GM12864 (cell line): ENCODE data around the gene C5orf58.

Experiments
- DNase-seq: peaks from one replicate; pipeline ENCODE4 v3.0.0-alpha.2; 2011; ENCODE audit warnings: low read depth
- H3K4me3 ChIP-seq: 2 replicates; pipeline ENCODE4 v1.5.1; 2011; ENCODE audit warnings: mild to moderate bottlenecking, low read depth, low read length, control low read depth
- TF ChIP-seq, protein P1 (sequence below): IDR thresholded peaks from 2 replicates; pipeline ENCODE4 v1.5.1; 2011; ENCODE audit warnings: low read depth, mild to moderate bottlenecking, moderate library complexity, low read length, control low read depth, inconsistent platforms; ENCODE audit errors: missing control alignments

C5orf58 gene

DNA sequence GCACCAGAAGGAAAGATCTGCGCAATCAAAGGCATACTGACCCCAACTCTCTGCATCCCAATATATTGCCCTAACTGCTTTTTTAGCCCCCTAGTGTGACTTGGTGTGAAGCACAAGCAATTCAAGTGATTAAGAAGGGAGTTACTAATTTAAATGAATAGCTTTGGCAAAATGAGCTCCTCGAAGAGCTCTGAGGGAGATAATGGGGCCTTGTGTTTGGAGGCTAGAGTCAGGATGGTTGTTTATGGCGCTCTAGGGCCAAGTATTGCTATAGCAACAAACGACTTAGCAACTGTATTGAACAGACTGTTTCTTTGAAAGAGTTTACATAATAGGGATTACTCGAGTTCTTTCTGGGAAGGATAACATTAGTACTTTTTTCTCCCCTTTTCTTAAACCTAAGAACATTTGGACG, 11.5 kb upstream of the C5orf58 start:
- no peak overlapping the region for H3K4me3 ChIP-seq
- TF ChIP-seq, protein P1, sequence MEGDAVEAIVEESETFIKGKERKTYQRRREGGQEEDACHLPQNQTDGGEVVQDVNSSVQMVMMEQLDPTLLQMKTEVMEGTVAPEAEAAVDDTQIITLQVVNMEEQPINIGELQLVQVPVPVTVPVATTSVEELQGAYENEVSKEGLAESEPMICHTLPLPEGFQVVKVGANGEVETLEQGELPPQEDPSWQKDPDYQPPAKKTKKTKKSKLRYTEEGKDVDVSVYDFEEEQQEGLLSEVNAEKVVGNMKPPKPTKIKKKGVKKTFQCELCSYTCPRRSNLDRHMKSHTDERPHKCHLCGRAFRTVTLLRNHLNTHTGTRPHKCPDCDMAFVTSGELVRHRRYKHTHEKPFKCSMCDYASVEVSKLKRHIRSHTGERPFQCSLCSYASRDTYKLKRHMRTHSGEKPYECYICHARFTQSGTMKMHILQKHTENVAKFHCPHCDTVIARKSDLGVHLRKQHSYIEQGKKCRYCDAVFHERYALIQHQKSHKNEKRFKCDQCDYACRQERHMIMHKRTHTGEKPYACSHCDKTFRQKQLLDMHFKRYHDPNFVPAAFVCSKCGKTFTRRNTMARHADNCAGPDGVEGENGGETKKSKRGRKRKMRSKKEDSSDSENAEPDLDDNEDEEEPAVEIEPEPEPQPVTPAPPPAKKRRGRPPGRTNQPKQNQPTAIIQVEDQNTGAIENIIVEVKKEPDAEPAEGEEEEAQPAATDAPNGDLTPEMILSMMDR, result no peak
- no peak for DNase-seq

DNA sequence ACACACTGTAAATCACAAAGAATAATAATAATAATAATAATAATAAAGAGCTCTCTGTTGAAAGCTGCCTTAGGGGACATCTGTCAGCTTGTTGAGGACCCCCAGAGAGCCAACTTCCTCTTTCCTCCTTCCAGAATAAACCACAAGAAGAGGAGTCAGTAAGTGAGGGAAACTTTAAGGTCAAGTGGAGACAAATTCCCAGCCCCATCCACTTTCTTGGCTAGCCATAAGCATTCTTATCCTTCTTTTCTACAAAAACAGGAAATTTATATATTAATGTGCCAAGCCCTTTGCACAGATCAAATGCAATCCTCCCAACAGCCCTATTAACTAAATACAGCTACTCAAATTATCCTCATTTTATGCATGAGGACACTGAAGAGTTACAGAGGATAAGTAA, 9.4 kb upstream of the C5orf58 start:
- TF ChIP-seq, protein P1, result no peak
- no peak for DNase-seq
- H3K4me3 ChIP-seq, result no peak overlapping the region

DNA sequence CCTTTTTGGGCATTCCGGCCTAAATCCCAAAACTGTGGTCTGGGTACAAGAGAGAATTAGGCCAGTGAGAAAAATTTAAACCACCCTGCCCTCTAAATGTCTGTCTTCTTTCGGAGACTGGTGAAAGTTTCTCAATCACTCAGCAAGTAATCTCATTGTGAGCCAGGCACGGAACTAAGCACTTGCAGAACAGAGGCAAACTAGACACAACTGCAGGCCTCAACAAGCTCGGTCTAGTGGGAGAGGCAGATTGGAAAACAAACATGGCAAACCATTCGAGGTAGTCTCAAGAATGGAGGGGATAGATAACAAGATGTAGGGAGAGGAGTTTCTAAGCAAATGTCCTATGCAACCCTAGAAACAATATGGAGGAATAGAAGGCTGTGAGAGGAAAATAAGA, 8.9 kb upstream of the C5orf58 start:
- DNase-seq, result no peak
- H3K4me3 ChIP-seq, result no peak overlapping the region
- TF ChIP-seq, protein P1, result no peak

DNA sequence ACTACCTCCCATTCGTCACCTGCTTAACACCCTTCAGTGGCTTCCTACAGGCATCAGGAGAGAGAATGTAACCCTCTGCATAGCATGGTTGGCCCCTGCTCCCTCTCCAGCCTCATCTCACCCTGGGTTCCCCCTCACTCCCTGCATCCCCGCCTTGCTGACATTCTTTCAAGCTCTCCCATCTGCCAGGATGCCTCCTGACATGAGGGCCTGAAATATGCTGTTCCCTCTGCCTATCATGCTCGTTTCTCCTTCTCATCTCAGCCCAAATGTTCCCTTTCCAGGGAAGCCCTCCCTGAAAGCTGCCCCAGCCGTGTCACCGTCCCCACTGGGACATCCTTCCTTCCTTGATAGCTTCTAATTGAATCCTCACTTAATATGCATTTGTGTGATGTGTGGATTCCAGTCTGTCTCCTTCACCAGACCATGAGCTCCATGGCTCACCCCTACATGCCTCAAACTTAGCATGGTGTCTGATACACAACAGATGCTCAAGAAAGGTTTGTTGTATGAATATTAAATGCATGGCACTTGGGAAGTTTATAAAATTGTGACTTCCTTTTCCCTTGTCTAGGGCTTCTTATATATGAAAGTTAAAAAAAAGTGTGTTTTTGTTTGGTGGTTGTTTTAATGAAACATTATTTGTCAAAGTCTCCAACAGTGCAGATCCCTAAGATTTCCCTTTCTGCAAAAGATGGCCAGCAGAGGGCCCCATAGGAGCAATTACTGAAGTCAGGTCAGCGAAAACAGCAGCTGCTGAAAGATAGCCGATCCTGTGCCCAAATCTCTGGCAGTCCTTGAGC, 7.3 kb upstream of the C5orf58 start:
- TF ChIP-seq, protein P1, result peak; percentile 73
- no peak overlapping the region for H3K4me3 ChIP-seq
- DNase-seq, result peak; percentile 29

DNA sequence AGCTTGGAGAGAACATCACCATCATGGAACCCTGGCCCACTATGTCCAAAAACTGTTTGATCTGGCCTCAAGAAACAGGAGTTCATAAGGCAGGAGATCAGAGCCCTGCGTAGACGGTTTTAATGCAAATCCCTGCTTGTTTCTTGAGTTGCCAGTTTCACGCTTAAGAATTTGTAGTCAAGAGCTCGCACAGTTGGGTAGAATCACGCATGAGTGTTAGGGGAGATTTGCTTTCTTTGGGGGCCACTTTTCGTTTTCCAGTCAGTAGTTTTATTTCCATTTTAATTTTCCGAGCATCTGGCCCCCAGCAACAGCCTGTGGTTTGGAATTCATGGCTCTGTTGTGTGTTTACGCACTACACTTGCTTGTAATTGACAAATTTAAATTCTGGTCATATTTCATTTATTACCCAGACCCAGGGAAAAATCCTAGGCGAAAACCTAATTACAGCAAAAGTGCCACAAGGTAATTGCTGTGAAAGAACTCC, 6.6 kb upstream of the C5orf58 start:
- no peak overlapping the region for H3K4me3 ChIP-seq
- DNase-seq, result no peak
- TF ChIP-seq, protein P1, result no peak

DNA sequence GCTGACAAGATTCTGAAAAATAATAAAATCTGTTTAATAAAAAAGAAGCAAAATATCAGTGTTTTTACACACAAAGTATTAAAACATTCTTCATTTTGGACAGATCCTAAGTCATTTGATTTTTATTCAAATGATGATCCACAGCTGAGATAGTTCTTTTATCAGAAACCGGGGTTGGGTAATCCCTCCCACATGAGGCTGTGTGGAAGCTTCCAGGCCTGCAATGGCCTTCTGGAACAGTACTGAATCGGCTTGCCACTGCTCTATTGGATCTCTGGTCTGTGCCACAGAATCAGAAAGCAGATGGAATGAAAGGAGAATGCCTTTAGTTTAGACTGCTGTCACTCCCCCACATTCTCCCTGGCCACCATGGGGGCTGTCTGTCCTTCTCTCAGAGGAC, 6.1 kb upstream of the C5orf58 start:
- DNase-seq, result no peak
- TF ChIP-seq, protein P1, result no peak
- H3K4me3 ChIP-seq, result no peak overlapping the region

DNA sequence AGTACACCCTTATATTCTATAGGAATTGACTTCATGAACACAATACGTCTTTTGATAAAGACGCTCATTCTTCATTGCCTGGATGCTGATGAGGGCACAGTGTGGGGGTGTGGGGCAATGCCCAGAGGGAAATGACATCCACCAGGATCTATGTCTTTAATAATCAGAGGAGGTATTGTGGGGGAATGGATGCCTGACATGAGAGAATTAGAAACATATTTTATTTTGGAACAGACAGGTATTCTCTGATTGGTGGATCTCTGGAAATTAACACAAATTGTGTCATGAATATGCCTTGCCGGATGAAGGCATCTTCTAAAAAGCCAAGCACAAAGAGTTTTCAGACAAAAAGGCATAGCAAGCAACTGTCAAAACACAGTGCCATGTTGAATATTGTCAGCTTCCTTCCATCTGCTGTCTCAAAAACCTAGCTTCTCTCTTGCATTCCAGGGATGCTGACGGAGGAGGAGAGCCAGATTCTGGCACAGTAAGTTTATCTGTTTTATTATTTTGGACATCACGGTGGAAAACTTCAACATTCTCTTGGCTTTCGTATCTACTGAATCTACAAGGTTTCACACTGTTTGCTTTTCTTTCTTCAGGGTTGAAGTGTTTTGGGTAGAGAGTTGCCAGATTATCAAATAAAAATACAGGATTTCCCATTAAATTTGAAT, 3.9 kb upstream of the C5orf58 start:
- H3K4me3 ChIP-seq, result no peak overlapping the region
- TF ChIP-seq, protein P1, result no peak
- DNase-seq, result no peak
